HepG2 (cell line): Measurements from ENCODE around the gene CTSZ. TPM values are rescaled to one million over a fixed set of nuclear protein-coding genes. Genes with fewer than 3 reads are reported as not detected.

Experiments used
- ATF6 ChIP-seq: sonication (generic); formaldehyde crosslinking; conservative IDR thresholded peaks from 2 replicates; pipeline ENCODE4 v1.4.0; 2020; ENCODE audit warnings: missing genetic modification reagents
- BCL6 ChIP-seq: IDR thresholded peaks from 2 replicates; pipeline ENCODE4 v1.6.1; 2016; ENCODE audit warnings: missing genetic modification reagents, missing compliant biosample characterization
- CHD4 ChIP-seq: fragments of 200-600 bp; sonication (generic); IDR thresholded peaks from 2 replicates; pipeline ENCODE4 v1.7.0; 2017; ENCODE audit warnings: mild to moderate bottlenecking, low read length, borderline replicate concordance
- FOXC1 ChIP-seq: sonication (generic); formaldehyde crosslinking; IDR thresholded peaks from 2 replicates; pipeline ENCODE4 v1.8.0; 2022; ENCODE audit warnings: mild to moderate bottlenecking, missing genetic modification reagents, borderline replicate concordance
- GPN1 ChIP-seq: sonication (generic); formaldehyde crosslinking; IDR thresholded peaks from 2 replicates; pipeline ENCODE4 v1.5.1; 2020; ENCODE audit warnings: missing genetic modification reagents, borderline replicate concordance
- GRHL1 ChIP-seq: sonication (generic); formaldehyde crosslinking; conservative IDR thresholded peaks from 2 replicates; pipeline ENCODE4 v1.8.0; 2022; ENCODE audit warnings: missing genetic modification reagents
- HHEX ChIP-seq: IDR thresholded peaks from 2 replicates; pipeline ENCODE4 v1.6.1; 2016; ENCODE audit warnings: control low read depth
- HINFP ChIP-seq: sonication (generic); formaldehyde crosslinking; IDR thresholded peaks from 2 replicates; pipeline ENCODE4 v1.4.0; 2020; ENCODE audit warnings: low read depth, mild to moderate bottlenecking, missing genetic modification reagents
- MATR3 ChIP-seq: sonication (generic); formaldehyde crosslinking; IDR thresholded peaks from 2 replicates; pipeline ENCODE4 v1.4.0; 2020; ENCODE audit warnings: missing genetic modification reagents
- MED8 ChIP-seq: sonication (generic); formaldehyde crosslinking; IDR thresholded peaks from 2 replicates; pipeline ENCODE4 v1.8.1; 2023; ENCODE audit warnings: mild to moderate bottlenecking, missing genetic modification reagents; ENCODE audit not compliant: insufficient replicate concordance
- PLSCR1 ChIP-seq: sonication (generic); formaldehyde crosslinking; IDR thresholded peaks from 2 replicates; pipeline ENCODE4 v1.5.0; 2020; ENCODE audit warnings: missing genetic modification reagents, mild to moderate bottlenecking, borderline replicate concordance
- RARA ChIP-seq: IDR thresholded peaks from 2 replicates; pipeline ENCODE4 v1.6.1; 2016; ENCODE audit warnings: missing genetic modification reagents, missing compliant biosample characterization
- SRSF9 ChIP-seq: fragments of 200-400 bp; formaldehyde crosslinking; IDR thresholded peaks from 2 replicates; pipeline ENCODE4 v1.6.1; 2018; ENCODE audit warnings: borderline replicate concordance, mild to moderate bottlenecking, low read depth, low read length; ENCODE audit not compliant: insufficient read depth, poor library complexity, severe bottlenecking
- TAF15 ChIP-seq: fragments of 200-400 bp; formaldehyde crosslinking; IDR thresholded peaks from one replicate; pipeline ENCODE4 v1.6.1; 2018; ENCODE audit warnings: mild to moderate bottlenecking, low read depth, low read length; ENCODE audit not compliant: poor library complexity, severe bottlenecking
- ZBTB39 ChIP-seq: sonication (generic); formaldehyde crosslinking; IDR thresholded peaks from 2 replicates; pipeline ENCODE4 v1.5.0; 2020; ENCODE audit warnings: missing genetic modification reagents
- ZFP91 ChIP-seq: sonication (generic); formaldehyde crosslinking; IDR thresholded peaks from 2 replicates; pipeline ENCODE4 v1.9.0; 2022; ENCODE audit warnings: missing genetic modification reagents, mild to moderate bottlenecking, borderline replicate concordance
- ZNF263 ChIP-seq: sonication (generic); formaldehyde crosslinking; IDR thresholded peaks from 2 replicates; pipeline ENCODE4 v1.4.0; 2020; ENCODE audit warnings: missing genetic modification reagents
- ZNF720 ChIP-seq: sonication (generic); formaldehyde crosslinking; IDR thresholded peaks from 2 replicates; pipeline ENCODE4 v1.4.0; 2020; ENCODE audit warnings: missing genetic modification reagents
- ZSCAN30 ChIP-seq: sonication (generic); formaldehyde crosslinking; IDR thresholded peaks from 2 replicates; pipeline ENCODE4 v1.5.0; 2020; ENCODE audit warnings: mild to moderate bottlenecking, missing genetic modification reagents
- polyA plus RNA-seq, 8 experiments: library from polyadenylated mRNA; depleted of rRNA in 3 of 8; stranded (reverse) in 7 of 8; unstranded in 1 of 8; fragments of >200 nt; fragmentation: Illumina TruSeq in 4 of 8; extraction: Trizol in 4 of 8; gene quantifications; 2 replicates each; pipeline versions ENCODE4 v1.2.1 to v1.2.3, GENCODE V29; 2011 to 2016; ENCODE audit warnings: low read depth in 4 of 8, missing spikeins in 1 of 8, mixed read lengths in 1 of 8; ENCODE audit not compliant: insufficient read depth in 1 of 8
- total RNA-seq, 5 experiments: library from RNA; depleted of rRNA; stranded (reverse); fragments of >200 nt; fragmentation: Illumina TruSeq; extraction: Trizol; gene quantifications; 2 replicates each; pipeline ENCODE4 v1.2.3, GENCODE V29; 2016; ENCODE audit warnings: low read depth in 1 of 5

CTSZ gene
- total and polyA plus RNA-seq, 2 of the 13 experiments (the other 11 are each of a cell fraction or from before 2014, with no cell fraction given), result 0.33 TPM; not detected in 1

- TF ChIP-seq SRSF9 (no peak), MED8 (CRISPR knock-in tag) (no peak), ZFP91 (CRISPR knock-in tag) (no peak), GPN1 (CRISPR knock-in tag) (no peak), RARA (peak; percentile 89), ZSCAN30 (no peak), FOXC1 (no peak), CHD4 (no peak), BCL6 (0 out of 2 replicates have a peak, but pooled peaks have one; percentile 22), HINFP (CRISPR knock-in tag) (no peak), PLSCR1 (CRISPR knock-in tag) (no peak), ZNF720 (CRISPR knock-in tag) (no peak), GRHL1 (CRISPR knock-in tag) (no peak), ZBTB39 (CRISPR knock-in tag) (0 out of 2 replicates have a peak, but pooled peaks have one; percentile 49), ZNF263 (no peak), MATR3 (CRISPR knock-in tag) (no peak), ATF6 (CRISPR knock-in tag) (no peak), TAF15 (no peak), HHEX (CRISPR knock-in tag) (no peak)
Measured at GRCh38 chr20:59006167-59006863, 739 bp downstream of the CTSZ start (continued).
